ENCODE measurements around the gene CA10.

CA10 gene

DNA sequence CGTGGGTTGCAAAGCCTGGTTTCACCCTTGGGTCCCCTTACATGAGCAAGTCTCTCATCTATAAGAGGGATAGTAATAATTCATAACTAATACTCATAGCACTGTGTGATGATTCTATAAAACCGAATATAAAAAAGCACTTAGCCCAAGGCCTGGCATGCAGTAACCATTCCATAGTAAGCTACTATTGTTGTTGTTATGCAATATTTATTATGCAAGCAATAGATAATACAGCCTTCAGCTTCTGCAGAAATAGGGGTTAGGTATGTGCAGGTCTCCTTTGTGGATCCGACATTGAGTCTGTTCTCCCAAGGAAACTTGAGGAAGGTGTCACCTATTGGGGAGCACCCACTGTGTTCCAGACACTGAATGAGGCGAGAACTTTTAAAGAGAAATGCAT is 497.1 kb downstream of the CA10 start:
- Histone ChIP-seq H3K36me3 (ENCODE audit: insufficient read depth, low read length) (no peaks in the 10 kb centered on the region), H3K9ac (ENCODE audit: low read depth, low read length) (no peak overlapping the region), H3K27ac (ENCODE audit: low read length) (no peak overlapping the region), H3K79me2 (ENCODE audit: insufficient read depth, low read length) (no peaks in the 10 kb centered on the region), H4K20me1 (ENCODE audit: insufficient read depth, low read length) (no peaks in the 10 kb centered on the region), H3K4me3 (ENCODE audit: low read depth in 1 of 2, low read length in 2 of 2) (no peak overlapping the region), H3K4me2 (ENCODE audit: insufficient read depth, low read length) (no peak overlapping the region), H3K4me1 (ENCODE audit: insufficient read depth, low read length) (peaks cover 19% of the 10 kb centered on the region), H3K27me3 (ENCODE audit: insufficient read depth, low read length, poor library complexity) (no peaks in the 10 kb centered on the region), H2AFZ (ENCODE audit: low read depth, low read length) (no peak overlapping the region), H3K9me3 (ENCODE audit: insufficient read depth, low read length, severe bottlenecking) (no peaks in the 10 kb centered on the region)
- TF ChIP-seq EZH2 (IDR thresholded peaks at IDR 0.05; ENCODE audit: borderline replicate concordance, low read depth, low read length, severe bottlenecking) = no peak
- TF ChIP-seq, protein P1, sequence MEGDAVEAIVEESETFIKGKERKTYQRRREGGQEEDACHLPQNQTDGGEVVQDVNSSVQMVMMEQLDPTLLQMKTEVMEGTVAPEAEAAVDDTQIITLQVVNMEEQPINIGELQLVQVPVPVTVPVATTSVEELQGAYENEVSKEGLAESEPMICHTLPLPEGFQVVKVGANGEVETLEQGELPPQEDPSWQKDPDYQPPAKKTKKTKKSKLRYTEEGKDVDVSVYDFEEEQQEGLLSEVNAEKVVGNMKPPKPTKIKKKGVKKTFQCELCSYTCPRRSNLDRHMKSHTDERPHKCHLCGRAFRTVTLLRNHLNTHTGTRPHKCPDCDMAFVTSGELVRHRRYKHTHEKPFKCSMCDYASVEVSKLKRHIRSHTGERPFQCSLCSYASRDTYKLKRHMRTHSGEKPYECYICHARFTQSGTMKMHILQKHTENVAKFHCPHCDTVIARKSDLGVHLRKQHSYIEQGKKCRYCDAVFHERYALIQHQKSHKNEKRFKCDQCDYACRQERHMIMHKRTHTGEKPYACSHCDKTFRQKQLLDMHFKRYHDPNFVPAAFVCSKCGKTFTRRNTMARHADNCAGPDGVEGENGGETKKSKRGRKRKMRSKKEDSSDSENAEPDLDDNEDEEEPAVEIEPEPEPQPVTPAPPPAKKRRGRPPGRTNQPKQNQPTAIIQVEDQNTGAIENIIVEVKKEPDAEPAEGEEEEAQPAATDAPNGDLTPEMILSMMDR (IDR thresholded peaks at IDR 0.05; ENCODE audit: borderline replicate concordance, extremely low read depth, low read length, poor library complexity, severe bottlenecking) = no peak
- ATAC-seq (ENCODE audit: insufficient read depth, low read depth) (no peak), DNase-seq (no peak)

DNA sequence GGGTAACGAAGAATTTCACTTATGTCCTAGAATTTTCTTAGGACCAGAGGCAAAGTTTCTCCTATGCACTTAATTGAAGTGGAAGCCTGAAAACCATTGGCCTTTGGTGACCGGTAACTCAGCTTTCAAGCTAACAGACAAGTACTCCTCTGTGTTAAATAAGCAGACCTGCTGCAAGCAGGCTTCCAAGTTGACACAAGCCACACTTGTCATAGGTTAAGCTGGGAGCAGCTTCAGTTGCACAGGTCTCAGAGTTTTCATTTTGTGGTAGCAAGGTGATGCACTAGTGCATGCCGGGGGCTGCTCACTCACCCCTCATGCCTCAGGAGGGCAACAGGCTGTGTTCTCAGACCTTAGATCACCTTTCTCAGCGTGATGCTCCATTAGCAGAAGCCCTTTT is 498.2 kb downstream of the CA10 start:
- H3K27ac ChIP-seq (ENCODE audit: low read length) = no peak overlapping the region
- no peak overlapping the region for H3K4me3 ChIP-seq (ENCODE audit: low read depth in 1 of 2, low read length in 2 of 2)
- TF ChIP-seq, protein P1 (IDR thresholded peaks at IDR 0.05; ENCODE audit: borderline replicate concordance, extremely low read depth, low read length, poor library complexity, severe bottlenecking) = no peak
- no peak for TF ChIP-seq EZH2 (IDR thresholded peaks at IDR 0.05; ENCODE audit: borderline replicate concordance, low read depth, low read length, severe bottlenecking)
- H2AFZ ChIP-seq (ENCODE audit: low read depth, low read length) = no peak overlapping the region
- no peak for DNase-seq
- peaks cover 30% of the 10 kb centered on the region for H3K4me1 ChIP-seq (ENCODE audit: insufficient read depth, low read length)
- no peak for ATAC-seq (ENCODE audit: insufficient read depth, low read depth)
- H3K27me3 ChIP-seq (ENCODE audit: insufficient read depth, low read length, poor library complexity) = no peaks in the 10 kb centered on the region
- H3K9ac ChIP-seq (ENCODE audit: low read depth, low read length) = no peak overlapping the region
- H3K9me3 ChIP-seq (ENCODE audit: insufficient read depth, low read length, severe bottlenecking) = no peaks in the 10 kb centered on the region
- no peaks in the 10 kb centered on the region for H4K20me1 ChIP-seq (ENCODE audit: insufficient read depth, low read length)
- no peaks in the 10 kb centered on the region for H3K36me3 ChIP-seq (ENCODE audit: insufficient read depth, low read length)
- no peaks in the 10 kb centered on the region for H3K79me2 ChIP-seq (ENCODE audit: insufficient read depth, low read length)
- H3K4me2 ChIP-seq (ENCODE audit: insufficient read depth, low read length) = no peak overlapping the region

DNA sequence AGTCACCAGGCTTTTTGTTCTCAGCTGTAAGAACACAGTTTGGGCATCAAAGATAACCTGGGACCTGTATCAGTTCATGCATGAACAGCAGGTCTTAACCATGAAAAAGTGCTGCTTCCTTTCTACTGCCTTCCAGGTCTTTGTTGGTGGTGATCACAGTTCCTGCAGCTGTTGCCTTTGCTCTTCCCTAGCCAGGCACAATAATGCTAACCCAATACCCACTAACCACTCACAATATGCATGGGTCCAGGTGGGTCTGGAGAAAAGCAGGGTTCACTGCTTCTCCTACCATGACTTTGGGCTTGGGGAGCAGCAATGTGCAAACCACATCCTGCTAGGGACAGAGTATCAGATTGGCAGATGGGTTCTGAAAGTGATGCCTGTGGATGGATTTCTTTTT is 501.3 kb downstream of the CA10 start:
- H3K27ac ChIP-seq (ENCODE audit: low read length) = peak overlapping the region; percentile 71
- H3K36me3 ChIP-seq (ENCODE audit: insufficient read depth, low read length) = no peaks in the 10 kb centered on the region
- ATAC-seq (ENCODE audit: insufficient read depth, low read depth) = peak; percentile 92
- H3K79me2 ChIP-seq (ENCODE audit: insufficient read depth, low read length) = no peaks in the 10 kb centered on the region
- H4K20me1 ChIP-seq (ENCODE audit: insufficient read depth, low read length) = no peaks in the 10 kb centered on the region
- no peak overlapping the region for H3K4me3 ChIP-seq (ENCODE audit: low read depth in 1 of 2, low read length in 2 of 2)
- H3K27me3 ChIP-seq (ENCODE audit: insufficient read depth, low read length, poor library complexity) = no peaks in the 10 kb centered on the region
- DNase-seq = peak; percentile 72
- H3K4me2 ChIP-seq (ENCODE audit: insufficient read depth, low read length) = no peak overlapping the region
- H3K9ac ChIP-seq (ENCODE audit: low read depth, low read length) = no peak overlapping the region
- no peak for TF ChIP-seq EZH2 (IDR thresholded peaks at IDR 0.05; ENCODE audit: borderline replicate concordance, low read depth, low read length, severe bottlenecking)
- peaks cover 31% of the 10 kb centered on the region for H3K4me1 ChIP-seq (ENCODE audit: insufficient read depth, low read length)
- no peaks in the 10 kb centered on the region for H3K9me3 ChIP-seq (ENCODE audit: insufficient read depth, low read length, severe bottlenecking)
- no peak overlapping the region for H2AFZ ChIP-seq (ENCODE audit: low read depth, low read length)

DNA sequence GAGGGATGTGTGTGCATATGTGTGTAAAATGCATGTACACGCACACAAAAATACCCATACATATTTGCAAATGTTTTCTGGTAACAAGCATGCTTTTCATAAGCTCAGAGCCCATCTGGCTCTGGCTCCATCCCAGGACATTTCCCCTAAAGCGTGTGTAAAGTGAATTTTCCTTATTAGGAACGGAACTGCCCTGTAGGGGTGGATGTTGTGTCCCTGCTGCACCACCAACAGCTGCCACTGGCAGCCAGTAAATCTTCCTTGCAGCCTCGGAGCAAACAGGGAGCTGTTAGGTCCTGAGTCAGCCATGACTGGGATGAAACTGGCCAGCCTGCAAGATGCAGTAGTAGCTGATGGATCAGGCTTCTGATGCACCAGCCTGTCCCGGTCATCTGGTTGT is 504.6 kb downstream of the CA10 start:
- no peak overlapping the region for H3K4me3 ChIP-seq (ENCODE audit: low read depth in 1 of 2, low read length in 2 of 2)
- no peaks in the 10 kb centered on the region for H3K27me3 ChIP-seq (ENCODE audit: insufficient read depth, low read length, poor library complexity)
- H2AFZ ChIP-seq (ENCODE audit: low read depth, low read length) = no peak overlapping the region
- H3K27ac ChIP-seq (ENCODE audit: low read length) = no peak overlapping the region
- H3K9me3 ChIP-seq (ENCODE audit: insufficient read depth, low read length, severe bottlenecking) = no peaks in the 10 kb centered on the region
- peaks cover 31% of the 10 kb centered on the region for H3K4me1 ChIP-seq (ENCODE audit: insufficient read depth, low read length)
- no peak for DNase-seq
- ATAC-seq (ENCODE audit: insufficient read depth, low read depth) = no peak
- H3K4me2 ChIP-seq (ENCODE audit: insufficient read depth, low read length) = no peak overlapping the region
- H4K20me1 ChIP-seq (ENCODE audit: insufficient read depth, low read length) = no peaks in the 10 kb centered on the region
- no peaks in the 10 kb centered on the region for H3K79me2 ChIP-seq (ENCODE audit: insufficient read depth, low read length)
- no peak for TF ChIP-seq EZH2 (IDR thresholded peaks at IDR 0.05; ENCODE audit: borderline replicate concordance, low read depth, low read length, severe bottlenecking)
- TF ChIP-seq, protein P1 (IDR thresholded peaks at IDR 0.05; ENCODE audit: borderline replicate concordance, extremely low read depth, low read length, poor library complexity, severe bottlenecking) = no peak
- no peak overlapping the region for H3K9ac ChIP-seq (ENCODE audit: low read depth, low read length)
- no peaks in the 10 kb centered on the region for H3K36me3 ChIP-seq (ENCODE audit: insufficient read depth, low read length)

Measured in DND-41 (cell line).